Smooth muscle cell (in vitro differentiated cells): Measurements from ENCODE around the gene EPB41L4B. TPM values are rescaled to one million over a fixed set of nuclear protein-coding genes. Genes with fewer than 3 reads are reported as not detected.
A peak's percentile ranks its signal among the peaks of the same experiment; 100 is the strongest.
"Not testable (repeated sequence)": the region's sequence is repeated elsewhere in the genome, so short reads cannot be mapped to it uniquely, and the experiment has no call there.

Experiments used
- DNase-seq: peaks from one replicate; lab custom pipeline; 2025; ENCODE audit not compliant: unreplicated experiment; lab: John Stamatoyannopoulos, UW
- H2AFZ ChIP-seq: fragments of 200-600 bp; sonication (generic); 2 replicates; pipeline ENCODE4 v1.6.0; 2016; ENCODE audit warnings: antibody characterized with exemption, low read depth, mild to moderate bottlenecking
- H3F3A ChIP-seq: fragments of 200-600 bp; sonication (generic); 2 replicates; pipeline ENCODE4 v1.6.0; 2017; ENCODE audit warnings: antibody characterized with exemption, low read depth
- H3K27ac ChIP-seq: fragments of 200-600 bp; sonication (generic); 2 replicates; pipeline ENCODE4 v1.5.1; 2016; ENCODE audit warnings: low read depth, mild to moderate bottlenecking
- H3K27me3 ChIP-seq: fragments of 200-600 bp; sonication (generic); 2 replicates; pipeline ENCODE4 v1.6.1; 2016; ENCODE audit warnings: low read depth, mild to moderate bottlenecking
- H3K36me3 ChIP-seq: fragments of 200-600 bp; sonication (generic); 2 replicates; pipeline ENCODE4 v1.5.1; 2016; ENCODE audit warnings: low read depth
- H3K4me1 ChIP-seq: fragments of 200-600 bp; sonication (generic); 2 replicates; pipeline ENCODE4 v1.5.1; 2016; ENCODE audit warnings: low read depth
- H3K4me2 ChIP-seq: fragments of 200-600 bp; sonication (generic); 2 replicates; pipeline ENCODE4 v1.6.0; 2016; ENCODE audit warnings: mild to moderate bottlenecking
- H3K4me3 ChIP-seq: fragments of 200-600 bp; sonication (generic); 2 replicates; pipeline ENCODE4 v1.5.1; 2016; ENCODE audit warnings: mild to moderate bottlenecking
- H3K79me2 ChIP-seq: fragments of 200-600 bp; sonication (generic); 2 replicates; pipeline ENCODE4 v1.6.0; 2016; ENCODE audit warnings: low read depth, mild to moderate bottlenecking
- H3K9ac ChIP-seq: fragments of 200-600 bp; sonication (generic); 2 replicates; pipeline ENCODE4 v1.6.0; 2016; ENCODE audit warnings: low read depth
- H3K9me3 ChIP-seq: fragments of 200-600 bp; sonication (generic); replicated peaks from 2 replicates; pipeline ENCODE4 v1.5.1; 2016; ENCODE audit warnings: low read depth
- H4K20me1 ChIP-seq: fragments of 200-600 bp; sonication (generic); 2 replicates; pipeline ENCODE4 v1.6.0; 2016; ENCODE audit warnings: low read depth
- CTCF ChIP-seq: fragments of 200-600 bp; sonication (generic); IDR thresholded peaks from 2 replicates; pipeline ENCODE4 v1.5.1; 2017; ENCODE audit warnings: borderline replicate concordance, mild to moderate bottlenecking, antibody characterized with exemption; ENCODE audit not compliant: insufficient read depth, poor library complexity, severe bottlenecking
- WGBS: methylation state at CpG from one replicate; pipeline ENCODE4 v1.1.7; 2016; ENCODE audit warnings: low lambda C conversion rate; 5-methylcytosine and 5-hydroxymethylcytosine counted together
- polyA plus RNA-seq: library from polyadenylated mRNA; unstranded; fragments of >200 nt; fragmentation: Nextera tagmentation; extraction: Ambion mirVana; gene quantifications from 2 replicates; pipeline ENCODE4 v1.2.1, GENCODE V29; 2016
- total RNA-seq: library from RNA; depleted of rRNA; stranded (reverse); fragments of >200 nt; gene quantifications from 2 replicates; pipeline ENCODE4 v1.2.3, GENCODE V29; 2014

Gene EPB41L4B
- total and polyA plus RNA-seq, 2 experiments from 2014 or later = 0.74 to 2.5 TPM

- whole genome bisulfite sequencing = 90% methylated on average over 5 of the region's 5 CpGs
Measured at GRCh38 chr9:109289186-109289585, 31.7 kb downstream of the EPB41L4B start.

GRCh38 chr9:109286981-109287380 lies 33.9 kb downstream of the EPB41L4B start:
- H3K4me2 ChIP-seq = peak overlapping the region; percentile 45
- H3K9me3 ChIP-seq = no peaks in the 10 kb centered on the region
- H3K27me3 ChIP-seq = no peaks in the 10 kb centered on the region
- peak overlapping the region; percentile 44 for H3K9ac ChIP-seq
- no peaks in the 10 kb centered on the region for H3K79me2 ChIP-seq
- no peaks in the 10 kb centered on the region for H3F3A ChIP-seq
- no peak for TF ChIP-seq CTCF
- H4K20me1 ChIP-seq = no peaks in the 10 kb centered on the region
- no peak overlapping the region for H3K4me3 ChIP-seq
- H2AFZ ChIP-seq = no peak overlapping the region
- DNase-seq = no peak
- no peaks in the 10 kb centered on the region for H3K36me3 ChIP-seq
- H3K4me1 ChIP-seq = no peaks in the 10 kb centered on the region
- H3K27ac ChIP-seq = peak overlapping the region; percentile 64

More at GRCh38 chr9:109289186-109289585, 31.7 kb downstream of the EPB41L4B start:
- no peaks in the 10 kb centered on the region for H3K9me3 ChIP-seq
- no peak for TF ChIP-seq CTCF
- H3K9ac ChIP-seq = no peak overlapping the region
- H3F3A ChIP-seq = no peaks in the 10 kb centered on the region
- no peaks in the 10 kb centered on the region for H3K79me2 ChIP-seq
- H3K27ac ChIP-seq = no peak overlapping the region
- no peak overlapping the region for H3K4me2 ChIP-seq
- H3K4me1 ChIP-seq = no peaks in the 10 kb centered on the region
- DNase-seq = no peak
- H2AFZ ChIP-seq = no peak overlapping the region
- no peaks in the 10 kb centered on the region for H4K20me1 ChIP-seq
- no peaks in the 10 kb centered on the region for H3K36me3 ChIP-seq
- H3K27me3 ChIP-seq = no peaks in the 10 kb centered on the region
- no peak overlapping the region for H3K4me3 ChIP-seq

- 63% methylated on average over 4 of the region's 4 CpGs for WGBS
- Histone ChIP-seq H2AFZ (no peak overlapping the region), H3F3A (no peaks in the 10 kb centered on the region), H3K4me2 (peak overlapping the region; percentile 45), H3K9ac (peak overlapping the region; percentile 44), H3K79me2 (no peaks in the 10 kb centered on the region), H3K27me3 (no peaks in the 10 kb centered on the region), H3K4me3 (no peak overlapping the region), H3K4me1 (no peaks in the 10 kb centered on the region), H3K9me3 (no peaks in the 10 kb centered on the region), H4K20me1 (no peaks in the 10 kb centered on the region), H3K36me3 (no peaks in the 10 kb centered on the region), H3K27ac (peak overlapping the region; percentile 64)
- DNase-seq = no peak
- TF ChIP-seq CTCF = no peak
Measured at GRCh38 chr9:109286571-109286977, 34.3 kb downstream of the EPB41L4B start.

- H3K4me3 ChIP-seq, H3K9ac ChIP-seq, H3F3A ChIP-seq, H2AFZ ChIP-seq, H3K36me3 ChIP-seq, H3K79me2 ChIP-seq, H3K9me3 ChIP-seq, H3K27ac ChIP-seq, DNase-seq, H3K27me3 ChIP-seq, H3K4me2 ChIP-seq, H3K4me1 ChIP-seq, H4K20me1 ChIP-seq: not testable (repeated sequence)
- WGBS = 98% methylated on average over 2 of the region's 2 CpGs
Measured at GRCh38 chr9:109283672-109284071, 37.2 kb downstream of the EPB41L4B start.
